B cell (primary cell): ENCODE data around the gene APOOL. TPM values are rescaled to one million over a fixed set of nuclear protein-coding genes. Genes with fewer than 3 reads are reported as not detected.
"Not testable (repeated sequence)": the region's sequence is repeated elsewhere in the genome, so short reads cannot be mapped to it uniquely, and the experiment has no call there.

Experiments
- ATAC-seq: fragments of 200-7000 bp; cut with Tn5 transposase; one replicate; pipeline ENCODE4 v1.10.0; 2021; ENCODE audit warnings: low read depth, mild to moderate bottlenecking, moderate number of reproducible peaks, moderate library complexity
- CTCF ChIA-PET: fragments of 350-600 bp; sonication (Branson Sonifier 250); formaldehyde crosslinking; loops from one replicate; lab custom pipeline; 2021; ENCODE audit warnings: antibody characterized with exemption, inconsistent platforms; lab: Charles Lee
- POLR2A ChIA-PET: fragments of 350-600 bp; sonication (Branson Sonifier 250); formaldehyde crosslinking; loops from one replicate; lab custom pipeline; 2021; ENCODE audit warnings: antibody characterized with exemption; lab: Charles Lee
- DNase-seq: peaks from one replicate; pipeline ENCODE4 v3.0.0; 2013
- H2AFZ ChIP-seq: 2 replicates; pipeline ENCODE4 v1.6.1; 2012; ENCODE audit warnings: mild to moderate bottlenecking, low read depth, low read length; ENCODE audit not compliant: insufficient read depth, poor library complexity, severe bottlenecking
- H3K27ac ChIP-seq, 2 donors: 1 replicate in 1 of 2; 2 replicates in 1 of 2; pipeline ENCODE4 v1.5.1; 2012 to 2013; ENCODE audit warnings: low read length in 2 of 2, mild to moderate bottlenecking in 2 of 2, moderate library complexity in 1 of 2
- H3K27me3 ChIP-seq, 4 experiments: fragments of 200-600 bp in 1 of 4; sonication (generic) in 1 of 4; replicated peaks in 1 of 4; 1 replicate in 2 of 4; 2 replicates in 2 of 4; pipeline versions ENCODE4 v1.6.1 to v1.7.0; 2013 to 2016; ENCODE audit warnings: low read length in 3 of 4, mild to moderate bottlenecking in 2 of 4, mixed read lengths in 1 of 4, moderate library complexity in 1 of 4; ENCODE audit not compliant: insufficient read depth in 4 of 4, control insufficient read depth in 3 of 4; ENCODE audit errors: control extremely low read depth in 1 of 4
- H3K36me3 ChIP-seq, 2 experiments: replicated peaks in 1 of 2; 1 replicate in 1 of 2; 2 replicates in 1 of 2; pipeline versions ENCODE4 v1.6.1 to v1.7.1; 2013; ENCODE audit warnings: low read length in 1 of 2; ENCODE audit not compliant: insufficient read depth in 2 of 2, control insufficient read depth in 1 of 2; ENCODE audit errors: control extremely low read depth in 1 of 2, extremely low read depth in 1 of 2
- H3K4me1 ChIP-seq, 2 donors: fragments of 200-600 bp in 1 of 2; sonication (generic) in 1 of 2; 1 replicate in 1 of 2; 2 replicates in 1 of 2; pipeline versions ENCODE4 v1.5.1 to v1.6.1; 2013 to 2017; ENCODE audit warnings: low read length in 2 of 2; ENCODE audit not compliant: control insufficient read depth in 2 of 2, insufficient read depth in 2 of 2
- H3K4me2 ChIP-seq: replicated peaks from 2 replicates; pipeline ENCODE3; 2012; ENCODE audit warnings: mild to moderate bottlenecking, low read depth, low read length; ENCODE audit not compliant: poor library complexity, severe bottlenecking
- H3K4me3 ChIP-seq, 5 experiments: fragments of 200-600 bp in 1 of 5; sonication (generic) in 1 of 5; 1 replicate in 3 of 5; 2 replicates in 2 of 5; pipeline versions ENCODE4 v1.5.1 to v1.7.0; 2011 to 2016; ENCODE audit warnings: low read length in 4 of 5, mild to moderate bottlenecking in 4 of 5, low read depth in 2 of 5, control low read depth in 1 of 5, moderate library complexity in 1 of 5; ENCODE audit not compliant: insufficient read depth in 1 of 5; ENCODE audit errors: control extremely low read depth in 1 of 5, extremely low read depth in 1 of 5
- H3K79me2 ChIP-seq: fragments of 200-600 bp; sonication (generic); one replicate; pipeline ENCODE4 v1.6.0; 2016; ENCODE audit warnings: low read length; ENCODE audit not compliant: control insufficient read depth, insufficient read depth
- H3K9ac ChIP-seq: fragments of 200-600 bp; sonication (generic); 2 replicates; pipeline ENCODE4 v1.6.1; 2017; ENCODE audit warnings: mild to moderate bottlenecking, low read length, moderate library complexity
- H3K9me3 ChIP-seq, 3 donors: one replicate each; pipeline versions ENCODE4 v1.6.1 to v1.7.1; 2013; ENCODE audit warnings: low read length in 2 of 3; ENCODE audit not compliant: control insufficient read depth in 2 of 3, insufficient read depth in 1 of 3; ENCODE audit errors: control extremely low read depth in 1 of 3
- H4K20me1 ChIP-seq: 2 replicates; pipeline ENCODE4 v1.6.0; 2012; ENCODE audit warnings: mild to moderate bottlenecking, low read length; ENCODE audit not compliant: insufficient read depth, control insufficient read depth, poor library complexity, severe bottlenecking
- H3K27ac Mint-ChIP-seq: one replicate; pipeline ENCODE4 v1.8.0; 2021; ENCODE audit warnings: mixed read lengths
- H3K27me3 Mint-ChIP-seq: one replicate; pipeline ENCODE4 v1.8.0; 2021; ENCODE audit warnings: mixed read lengths
- H3K4me1 Mint-ChIP-seq: one replicate; pipeline ENCODE4 v1.8.0; 2021; ENCODE audit warnings: mixed read lengths
- H3K4me3 Mint-ChIP-seq: one replicate; pipeline ENCODE4 v1.8.0; 2021; ENCODE audit warnings: mixed read lengths
- H3K9me3 Mint-ChIP-seq: one replicate; pipeline ENCODE4 v1.8.0; 2022; ENCODE audit warnings: mixed read lengths; ENCODE audit not compliant: insufficient read depth
- EZH2 ChIP-seq: IDR thresholded peaks from 2 replicates; pipeline ENCODE4 v1.6.1; 2012; ENCODE audit warnings: borderline replicate concordance, low read depth, mild to moderate bottlenecking, moderate library complexity, low read length; ENCODE audit not compliant: insufficient read depth, poor library complexity, severe bottlenecking
- WGBS: methylation state at CpG from one replicate; pipeline ENCODE4 v1.1.5; 2013; ENCODE audit warnings: missing lambda C conversion rate; ENCODE audit not compliant: insufficient coverage; 5-methylcytosine and 5-hydroxymethylcytosine counted together
- intact Hi-C: fragments of 100-400 bp; cut with micrococcal nuclease; formaldehyde crosslinking; loops from one replicate; pipeline ENCODE4 v1.10.0; 2022
- polyA plus RNA-seq: library from polyadenylated mRNA; depleted of rRNA; stranded (reverse); fragments of >200 nt; gene quantifications from 2 replicates; pipeline ENCODE4 v1.2.3, GENCODE V29; 2012
- total RNA-seq, 2 donors: library from RNA; stranded (reverse); fragments of 120-200 nt in 1 of 2; gene quantifications; 1 replicate in 1 of 2; 2 replicates in 1 of 2; pipeline versions ENCODE4 v1.2.3 to v1.2.4, GENCODE V29; 2013 to 2022
- TF ChIP-seq, protein P1 (sequence below): fragments of 200-600 bp; IDR thresholded peaks from one replicate; pipeline ENCODE4 v1.8.0; 2022; ENCODE audit warnings: antibody characterized with exemption, mild to moderate bottlenecking

APOOL gene
- total and polyA plus RNA-seq, 2 donors (not counting 1 experiment from before 2014, with no cell fraction given), result 1.8 to 9.7 TPM

DNA sequence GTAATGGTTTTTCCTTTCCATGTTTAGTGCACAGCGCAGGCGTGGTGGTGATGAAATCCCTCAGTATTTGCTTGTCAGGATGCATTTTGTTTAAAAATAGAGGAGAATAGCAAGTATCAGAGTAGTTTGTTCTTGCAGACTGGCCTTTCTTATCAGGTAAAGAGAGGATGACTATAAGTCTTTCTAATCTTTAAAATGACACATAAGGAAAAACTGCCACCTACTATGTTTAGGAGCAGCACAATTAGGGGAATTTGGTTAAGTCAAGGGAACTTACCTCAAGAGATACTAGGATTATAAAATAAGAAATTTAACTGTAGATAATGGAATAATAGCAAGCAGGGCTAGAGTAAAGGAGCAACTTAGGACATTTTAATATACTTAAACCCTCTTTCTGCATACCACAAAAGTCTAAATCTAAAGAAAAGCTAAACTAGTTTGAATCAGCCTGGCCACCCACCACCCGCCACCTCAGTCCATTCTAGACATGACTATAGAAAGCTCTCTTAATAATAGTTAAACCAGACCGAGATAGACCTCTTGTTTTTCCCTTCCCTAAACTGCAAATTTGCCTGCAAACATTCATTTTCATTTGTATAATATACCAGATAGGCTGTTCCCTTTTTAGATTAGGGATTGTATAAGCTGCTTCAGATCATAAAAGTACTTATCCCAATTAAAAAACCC is 62.0 kb downstream of the APOOL start:
- Histone ChIP-seq H2AFZ (no peak overlapping the region), H3K79me2 (no peaks in the 10 kb centered on the region), H3K9ac (no peak overlapping the region), H3K4me2 (no peak overlapping the region), H3K27me3 (no peaks in the 10 kb centered on the region), H3K36me3 (peaks cover 0 to 2% of the 10 kb centered on the region in 2 experiments), H3K4me1 (no peaks in the 10 kb centered on the region), H4K20me1 (no peaks in the 10 kb centered on the region), H3K4me3 (no peak overlapping the region), H3K9me3 (no peaks in the 10 kb centered on the region), H3K27ac (no peak overlapping the region)
- no peak overlapping the region for H3K27ac Mint-ChIP-seq
- no peaks in the 10 kb centered on the region for H3K4me1 Mint-ChIP-seq
- no peaks in the 10 kb centered on the region for H3K9me3 Mint-ChIP-seq
- WGBS, result no CpG with 5 or more reads among the region's 4 CpGs
- no peak overlapping the region for H3K4me3 Mint-ChIP-seq
- DNase-seq, result no peak
- intact Hi-C loops, result no loop called here
- no peaks in the 10 kb centered on the region for H3K27me3 Mint-ChIP-seq
- TF ChIP-seq EZH2, result no peak
- TF ChIP-seq, protein P1, sequence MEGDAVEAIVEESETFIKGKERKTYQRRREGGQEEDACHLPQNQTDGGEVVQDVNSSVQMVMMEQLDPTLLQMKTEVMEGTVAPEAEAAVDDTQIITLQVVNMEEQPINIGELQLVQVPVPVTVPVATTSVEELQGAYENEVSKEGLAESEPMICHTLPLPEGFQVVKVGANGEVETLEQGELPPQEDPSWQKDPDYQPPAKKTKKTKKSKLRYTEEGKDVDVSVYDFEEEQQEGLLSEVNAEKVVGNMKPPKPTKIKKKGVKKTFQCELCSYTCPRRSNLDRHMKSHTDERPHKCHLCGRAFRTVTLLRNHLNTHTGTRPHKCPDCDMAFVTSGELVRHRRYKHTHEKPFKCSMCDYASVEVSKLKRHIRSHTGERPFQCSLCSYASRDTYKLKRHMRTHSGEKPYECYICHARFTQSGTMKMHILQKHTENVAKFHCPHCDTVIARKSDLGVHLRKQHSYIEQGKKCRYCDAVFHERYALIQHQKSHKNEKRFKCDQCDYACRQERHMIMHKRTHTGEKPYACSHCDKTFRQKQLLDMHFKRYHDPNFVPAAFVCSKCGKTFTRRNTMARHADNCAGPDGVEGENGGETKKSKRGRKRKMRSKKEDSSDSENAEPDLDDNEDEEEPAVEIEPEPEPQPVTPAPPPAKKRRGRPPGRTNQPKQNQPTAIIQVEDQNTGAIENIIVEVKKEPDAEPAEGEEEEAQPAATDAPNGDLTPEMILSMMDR, result no peak
- CTCF ChIA-PET, result no interaction called here
- POLR2A ChIA-PET, result no interaction called here
- ATAC-seq, result no peak

DNA sequence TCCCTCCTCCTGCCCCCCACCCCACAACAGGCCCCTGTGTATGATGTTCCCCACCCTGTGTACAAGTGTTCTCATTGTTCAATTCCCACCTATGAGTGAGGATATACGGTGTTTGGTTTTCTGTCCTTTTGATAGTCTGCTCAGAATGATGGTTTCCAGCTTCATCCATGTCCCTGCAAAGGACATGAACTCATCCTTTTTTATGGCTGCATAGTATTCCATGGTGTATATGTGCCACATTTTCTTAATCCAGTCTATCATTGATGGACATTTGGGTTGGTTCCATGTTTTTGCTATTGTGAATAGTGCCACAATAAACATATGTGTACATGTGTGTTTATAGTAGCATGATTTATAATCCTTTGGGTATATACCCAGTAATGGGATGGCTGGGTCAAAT is 73.6 kb downstream of the APOOL start:
- H3K9me3 ChIP-seq, H3K4me1 Mint-ChIP-seq, H3K36me3 ChIP-seq, H2AFZ ChIP-seq, POLR2A ChIA-PET, H3K27ac Mint-ChIP-seq, H3K27ac ChIP-seq, H4K20me1 ChIP-seq, H3K27me3 Mint-ChIP-seq, CTCF ChIA-PET, H3K4me1 ChIP-seq, H3K9ac ChIP-seq, intact Hi-C loops, DNase-seq, H3K4me2 ChIP-seq, ATAC-seq, H3K4me3 Mint-ChIP-seq, H3K79me2 ChIP-seq, H3K9me3 Mint-ChIP-seq, H3K4me3 ChIP-seq, H3K27me3 ChIP-seq: not testable (repeated sequence)
- no CpG with 5 or more reads among the region's 1 CpG for WGBS
